Measurements from ENCODE around the gene SLC10A3.

The SLC10A3 gene

GRCh38 chrX:154437971-154438893 lies 52.2 kb downstream of the SLC10A3 start:
- no peak for DNase-seq
